GM19239 (cell line): ENCODE results near the gene DNER.
"Not testable (repeated sequence)": the region's sequence is repeated elsewhere in the genome, so short reads cannot be mapped to it uniquely, and the experiment has no call there.

Experiments used
- DNase-seq: peaks from one replicate; pipeline ENCODE4 v3.0.0; 2011; ENCODE audit warnings: low spot score; ENCODE audit not compliant: insufficient read length
- FAIRE-seq: peaks from 2 replicates; lab custom pipeline; 2011; peaks lifted over from hg19 to GRCh38; lab: Jason Lieb, UNC

Gene DNER

GRCh38 chr2:229417176-229417575 lies 297.2 kb downstream of the DNER start:
- no peak for DNase-seq
- FAIRE-seq, result no peak

- no peak for FAIRE-seq
- no peak for DNase-seq
These were observed 298.1 kb downstream of the DNER start for GRCh38 chr2:229416116-229416694.

DNA sequence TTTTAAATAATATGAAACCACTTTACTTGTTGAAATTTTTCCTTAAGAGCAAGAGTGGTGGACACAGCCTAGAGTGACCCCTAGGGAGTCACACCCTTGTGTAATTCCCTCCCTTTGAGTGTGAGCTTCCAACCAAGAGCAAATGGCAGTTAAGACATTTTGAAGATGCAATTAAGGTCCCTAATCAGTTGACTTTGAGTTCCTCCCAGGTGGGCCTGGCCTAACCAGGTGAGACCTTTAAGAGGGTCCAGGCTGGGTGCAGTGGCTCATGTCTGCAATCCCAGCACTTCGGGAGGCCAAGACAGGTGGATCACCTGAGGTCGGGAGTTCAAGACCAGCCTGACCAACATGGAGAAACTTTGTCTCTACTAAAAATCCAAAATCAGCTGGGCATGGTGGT lies 299.7 kb downstream of the DNER start:
- FAIRE-seq (no peak), DNase-seq (no peak)

DNA sequence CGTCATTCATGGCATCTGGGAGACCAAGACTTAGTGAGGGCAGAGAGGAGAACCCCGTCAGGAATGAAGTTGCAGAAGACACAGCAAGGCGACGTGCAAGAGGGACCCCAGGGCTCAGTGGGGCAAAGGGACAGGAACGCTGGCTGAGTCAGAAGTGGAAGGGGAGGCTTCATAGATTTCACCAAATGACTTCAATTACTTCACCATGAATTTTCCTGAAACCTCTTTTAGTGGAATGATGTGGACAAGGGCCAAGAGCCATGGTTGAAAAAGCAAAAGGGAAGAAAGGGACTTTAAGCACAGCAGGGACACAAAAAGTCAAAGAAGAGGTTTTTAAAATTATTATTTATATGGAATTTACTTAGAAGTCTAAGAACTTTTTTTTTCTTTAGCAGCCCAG lies 301.7 kb downstream of the DNER start:
- no peak for FAIRE-seq
- DNase-seq, result no peak

DNA sequence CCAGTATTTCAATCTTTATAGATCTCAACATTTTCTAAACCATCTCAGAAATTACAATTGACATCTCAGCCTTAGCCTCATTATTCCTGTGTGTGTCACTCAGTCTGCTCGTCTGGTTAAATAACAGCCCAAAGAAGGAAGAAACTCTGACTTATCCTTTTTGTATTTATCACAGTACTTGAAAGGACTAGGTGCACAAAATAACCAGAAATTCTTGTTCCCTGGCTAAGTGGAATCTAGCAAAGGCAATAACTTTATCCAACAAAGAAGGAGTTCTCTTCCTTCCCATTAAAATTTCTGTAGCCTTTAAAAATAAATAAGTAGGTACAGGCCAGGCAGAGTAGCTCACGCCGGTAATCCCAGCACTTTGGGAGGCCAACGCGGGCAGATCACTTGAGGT lies 303.4 kb downstream of the DNER start:
- DNase-seq (no peak), FAIRE-seq (no peak)

DNA sequence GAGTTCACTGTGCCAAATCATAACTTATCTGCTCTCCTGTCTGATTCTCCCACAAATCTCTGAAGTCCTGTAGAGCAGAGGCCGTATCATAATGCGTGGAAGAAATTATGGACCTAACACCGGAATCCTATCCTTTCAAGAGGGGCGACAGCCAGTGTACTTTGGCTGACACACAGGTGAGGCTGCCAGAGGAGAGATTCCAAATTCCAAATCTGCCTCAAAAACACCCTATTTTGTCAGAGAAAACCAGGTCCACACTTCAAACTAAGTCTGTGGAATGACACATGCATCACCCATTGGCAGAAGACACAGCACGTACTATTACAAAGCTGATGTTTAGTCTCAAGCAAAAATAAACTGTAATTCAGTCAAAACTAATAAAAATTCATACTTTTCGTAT lies 304.1 kb downstream of the DNER start:
- FAIRE-seq (no peak), DNase-seq (no peak)

GRCh38 chr2:229409751-229410181 lies 304.6 kb downstream of the DNER start:
- FAIRE-seq, result no peak
- DNase-seq, result no peak

GRCh38 chr2:229408962-229409361 lies 305.4 kb downstream of the DNER start:
- no peak for FAIRE-seq
- DNase-seq, result no peak

DNA sequence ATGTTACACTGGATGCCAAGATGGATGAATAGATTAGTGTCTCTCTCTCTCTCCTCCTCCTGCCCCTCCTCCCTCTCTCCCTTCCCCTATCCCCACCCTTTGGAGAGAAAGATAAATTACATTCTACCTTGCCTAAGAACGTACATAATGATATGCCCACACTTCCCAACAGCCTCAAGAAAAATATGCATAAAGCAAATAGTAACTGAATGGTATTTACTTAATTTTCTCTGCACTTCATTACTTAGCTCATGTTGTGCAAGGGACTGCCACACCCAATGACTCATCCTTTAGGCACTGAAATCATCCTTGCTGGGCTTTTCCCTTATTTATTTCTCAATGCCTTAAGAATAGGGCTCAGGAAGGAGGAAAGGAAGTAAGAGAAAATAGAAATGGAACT lies 306.0 kb downstream of the DNER start:
- DNase-seq (no peak), FAIRE-seq (no peak)

DNA sequence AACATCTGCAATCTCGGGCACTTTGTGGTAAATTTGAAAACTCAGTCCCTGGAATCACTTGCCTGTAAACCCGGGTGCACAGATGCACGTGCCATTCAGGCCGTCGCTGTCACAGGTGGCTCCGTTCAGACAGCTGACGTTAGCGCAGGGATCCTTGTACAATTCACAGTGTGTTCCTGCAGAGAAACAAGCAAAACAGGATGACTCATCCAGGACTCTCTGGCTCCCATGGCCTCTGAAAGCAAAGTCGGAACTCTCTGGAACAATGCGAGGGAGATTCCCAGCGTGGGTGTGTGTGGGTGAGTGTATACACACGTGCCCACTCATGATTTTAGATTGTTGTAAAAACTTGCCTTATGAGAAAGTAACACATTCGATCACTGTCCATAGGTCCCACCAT lies 307.2 kb downstream of the DNER start:
- DNase-seq, result no peak
- no peak for FAIRE-seq

- no peak for FAIRE-seq
- DNase-seq, result no peak
These were observed 308.6 kb downstream of the DNER start for GRCh38 chr2:229405796-229406195.

GRCh38 chr2:229403296-229403695 lies 311.1 kb downstream of the DNER start:
- FAIRE-seq, result no peak
- DNase-seq, result no peak

GRCh38 chr2:229401171-229401865 lies 313.0 kb downstream of the DNER start:
- DNase-seq, result no peak
- FAIRE-seq, result no peak

- DNase-seq, result no peak
These were observed 320.4 kb downstream of the DNER start for GRCh38 chr2:229393926-229394325.

DNA sequence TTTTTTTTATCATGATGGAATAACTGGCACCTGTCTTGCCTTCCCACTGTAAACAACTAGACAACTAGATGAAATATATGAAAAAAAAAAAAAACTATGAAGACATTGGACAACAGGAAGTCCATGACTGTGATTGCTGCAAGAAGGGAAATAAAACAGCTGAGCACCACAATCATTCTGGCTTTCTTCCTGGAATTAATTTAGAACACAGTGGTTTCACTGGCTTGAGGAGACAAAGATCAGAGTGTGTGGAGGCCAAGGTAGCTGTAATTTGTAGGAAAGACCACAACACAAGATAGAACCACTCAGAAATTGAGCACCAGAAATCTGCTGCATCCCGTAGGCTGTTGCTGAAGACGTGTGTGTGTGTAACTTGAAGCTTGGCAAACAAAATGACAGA lies 322.2 kb downstream of the DNER start:
- FAIRE-seq, result no peak
- DNase-seq, result no peak

More at GRCh38 chr2:229393926-229394325, 320.4 kb downstream of the DNER start:
- no peak for FAIRE-seq

- FAIRE-seq (no peak), DNase-seq (no peak)
These were observed 325.6 kb downstream of the DNER start for GRCh38 chr2:229388731-229389130.

DNA sequence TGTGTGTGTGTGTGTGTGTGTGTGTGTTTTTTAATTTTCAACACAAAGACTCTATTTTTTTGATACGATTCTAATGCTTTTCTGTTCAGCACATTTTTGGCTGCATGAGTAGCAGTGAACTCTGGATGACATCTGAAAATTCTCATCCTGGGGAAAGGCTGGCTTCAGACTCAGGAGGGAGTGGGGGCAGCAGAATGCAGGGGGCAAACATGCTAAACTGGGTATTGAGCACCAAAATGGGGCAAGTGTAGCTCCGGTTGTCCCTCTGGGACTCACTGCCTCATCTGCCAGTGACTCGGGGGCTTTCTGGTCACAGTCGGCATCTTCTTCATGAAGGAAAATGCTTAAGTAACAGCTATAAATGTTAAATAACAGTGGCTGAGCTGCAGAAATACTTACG lies 326.5 kb downstream of the DNER start:
- FAIRE-seq (no peak), DNase-seq (no peak)

GRCh38 chr2:229380101-229380625 lies 334.2 kb downstream of the DNER start:
- FAIRE-seq, result no peak
- no peak for DNase-seq

DNA sequence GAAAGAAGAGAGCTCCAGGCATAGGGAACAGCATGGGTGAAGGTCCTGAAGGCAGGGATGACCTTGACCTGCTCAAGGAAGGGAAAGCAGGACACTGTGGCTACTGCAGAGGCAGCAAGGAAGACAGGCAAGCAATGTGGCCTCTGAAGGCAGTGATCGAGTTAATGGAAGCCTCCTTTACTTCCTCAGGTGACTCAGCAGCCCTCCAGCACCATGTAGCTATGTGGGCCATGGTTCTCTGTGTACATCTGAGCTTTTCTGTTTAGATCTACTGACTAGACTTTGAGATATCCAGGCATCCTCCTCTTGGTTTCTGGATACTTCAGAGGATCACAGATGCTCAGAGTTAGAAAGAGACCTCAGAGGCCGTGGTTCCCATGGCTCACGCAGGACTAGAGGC lies 336.0 kb downstream of the DNER start:
- DNase-seq (no peak), FAIRE-seq (no peak)

DNA sequence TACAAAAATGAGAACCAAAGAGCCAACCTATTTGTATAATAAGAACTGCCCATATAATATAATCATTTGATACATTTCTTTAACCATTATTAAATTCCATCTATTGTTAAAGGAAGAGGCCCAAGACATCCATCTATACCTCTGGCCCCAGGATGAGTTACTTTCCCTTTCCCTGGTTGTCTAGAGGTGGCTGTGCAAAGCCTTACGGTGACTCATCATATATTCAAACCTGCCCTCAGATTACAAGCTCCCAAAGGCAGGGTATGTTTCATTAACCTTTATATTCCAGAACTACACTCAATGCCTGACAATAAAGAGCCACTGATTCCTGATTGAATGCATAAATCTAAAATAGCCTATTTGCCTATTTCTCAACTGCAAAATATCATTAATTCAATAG lies 337.5 kb downstream of the DNER start:
- FAIRE-seq (no peak), DNase-seq (no peak)

- DNase-seq (no peak), FAIRE-seq (no peak)
These were observed 339.1 kb downstream of the DNER start for GRCh38 chr2:229375251-229375650.

- not testable (repeated sequence) for DNase-seq, FAIRE-seq
These were observed 341.0 kb downstream of the DNER start for GRCh38 chr2:229373311-229373710.
